ENCODE results near the gene SNRNP200.

The SNRNP200 gene

DNA sequence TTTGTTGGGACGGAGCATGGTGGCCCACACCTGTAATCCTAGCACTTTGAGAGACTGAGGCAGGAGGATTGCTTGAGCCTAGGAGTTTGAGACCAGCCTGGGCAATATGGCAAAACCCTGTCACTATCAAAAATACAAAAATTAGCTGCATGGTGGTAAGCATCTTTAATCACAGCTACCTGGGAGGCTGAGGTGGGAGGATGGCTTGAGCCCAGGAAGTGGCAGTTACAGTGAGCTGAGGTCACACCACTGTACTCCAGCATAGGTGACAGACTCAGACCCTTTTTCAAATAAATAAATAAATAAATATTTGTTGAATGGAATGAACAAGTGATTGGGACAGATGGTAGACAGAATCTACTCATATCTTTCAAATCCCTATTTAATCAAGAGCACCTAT, 14.1 kb upstream of the SNRNP200 start:
- no peak overlapping the region for H3K56ac ChIP-seq (ENCODE audit: low read length)
- no peak overlapping the region for H3K9ac ChIP-seq (ENCODE audit: low read length)
- H2BK5ac ChIP-seq (ENCODE audit: low read length), result no peak overlapping the region
- H4K8ac ChIP-seq (ENCODE audit: low read depth, low read length), result no peak overlapping the region
- H2BK15ac ChIP-seq (replicated peaks; ENCODE audit: low read depth), result no peak overlapping the region
- no peak overlapping the region for H2AK5ac ChIP-seq (ENCODE audit: low read length)
- H3K79me1 ChIP-seq (ENCODE audit: low read length), result no peaks in the 10 kb centered on the region
- DNase-seq, result no peak
- H3K27ac ChIP-seq (ENCODE audit: low read depth, low read length), result no peak overlapping the region
- no peak overlapping the region for H3K23ac ChIP-seq (ENCODE audit: low read length)
- no CpG with 5 or more reads among the region's 1 CpG for WGBS (ENCODE audit: extremely low coverage, insufficient coverage, low lambda C conversion rate)
- H3K18ac ChIP-seq (ENCODE audit: low read length), result no peak overlapping the region
- peaks cover 2% of the 10 kb centered on the region for H3K4me1 ChIP-seq (ENCODE audit: control insufficient read depth, low read depth, low read length)
- H3K4me2 ChIP-seq (ENCODE audit: low read length), result no peak overlapping the region
- H3K36me3 ChIP-seq (ENCODE audit: control insufficient read depth, insufficient read depth, low read length), result no peaks in the 10 kb centered on the region
- no peak overlapping the region for H3K4me3 ChIP-seq (ENCODE audit: low read length)
- no peak overlapping the region for H2BK120ac ChIP-seq (ENCODE audit: low read depth, low read length)
- no peaks in the 10 kb centered on the region for H3K79me2 ChIP-seq (ENCODE audit: control insufficient read depth, insufficient read depth, low read length)
- H3K27me3 ChIP-seq (ENCODE audit: insufficient read depth, low read length, poor library complexity), result peaks cover 18% of the 10 kb centered on the region
- H3K4ac ChIP-seq (ENCODE audit: low read depth, low read length), result no peak overlapping the region
- H4K5ac ChIP-seq (ENCODE audit: low read length), result no peak overlapping the region

DNA sequence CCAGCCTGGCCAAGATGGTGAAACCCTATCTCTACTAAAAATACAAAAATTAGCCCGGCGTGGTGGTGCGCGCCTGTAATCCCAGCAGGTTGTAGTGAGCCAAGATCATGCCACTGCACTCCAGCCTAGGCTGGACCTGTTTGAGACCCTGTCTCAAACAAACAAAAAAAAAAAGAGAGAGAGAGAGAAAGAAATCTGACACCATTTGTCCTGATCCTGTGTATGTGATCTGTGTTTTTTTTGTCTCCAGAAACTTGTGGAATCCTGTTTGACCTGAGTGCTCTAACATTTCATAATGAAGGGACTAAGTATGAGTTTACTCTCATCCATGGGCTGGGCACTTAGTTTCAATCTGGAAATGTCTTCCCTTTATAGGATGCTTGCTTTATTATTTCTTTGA, 13.4 kb upstream of the SNRNP200 start:
- WGBS (ENCODE audit: extremely low coverage, insufficient coverage, low lambda C conversion rate), result no CpG with 5 or more reads among the region's 4 CpGs
- H3K23ac ChIP-seq (ENCODE audit: low read length), result no peak overlapping the region
- peaks cover 18% of the 10 kb centered on the region for H3K27me3 ChIP-seq (ENCODE audit: insufficient read depth, low read length, poor library complexity)
- H3K18ac ChIP-seq (ENCODE audit: low read length), result no peak overlapping the region
- no peak overlapping the region for H4K5ac ChIP-seq (ENCODE audit: low read length)
- H3K4me3 ChIP-seq (ENCODE audit: low read length), result no peak overlapping the region
- H2BK5ac ChIP-seq (ENCODE audit: low read length), result no peak overlapping the region
- no peak overlapping the region for H2BK15ac ChIP-seq (replicated peaks; ENCODE audit: low read depth)
- H3K27ac ChIP-seq (ENCODE audit: low read depth, low read length), result no peak overlapping the region
- no peak overlapping the region for H4K8ac ChIP-seq (ENCODE audit: low read depth, low read length)
- no peaks in the 10 kb centered on the region for H3K79me2 ChIP-seq (ENCODE audit: control insufficient read depth, insufficient read depth, low read length)
- no peaks in the 10 kb centered on the region for H3K79me1 ChIP-seq (ENCODE audit: low read length)
- H2BK120ac ChIP-seq (ENCODE audit: low read depth, low read length), result no peak overlapping the region
- H3K36me3 ChIP-seq (ENCODE audit: control insufficient read depth, insufficient read depth, low read length), result no peaks in the 10 kb centered on the region
- no peak overlapping the region for H3K9ac ChIP-seq (ENCODE audit: low read length)
- no peak for DNase-seq
- no peak overlapping the region for H2AK5ac ChIP-seq (ENCODE audit: low read length)
- peaks cover 2% of the 10 kb centered on the region for H3K4me1 ChIP-seq (ENCODE audit: control insufficient read depth, low read depth, low read length)
- H3K4ac ChIP-seq (ENCODE audit: low read depth, low read length), result no peak overlapping the region
- H3K4me2 ChIP-seq (ENCODE audit: low read length), result no peak overlapping the region
- no peak overlapping the region for H3K56ac ChIP-seq (ENCODE audit: low read length)

DNA sequence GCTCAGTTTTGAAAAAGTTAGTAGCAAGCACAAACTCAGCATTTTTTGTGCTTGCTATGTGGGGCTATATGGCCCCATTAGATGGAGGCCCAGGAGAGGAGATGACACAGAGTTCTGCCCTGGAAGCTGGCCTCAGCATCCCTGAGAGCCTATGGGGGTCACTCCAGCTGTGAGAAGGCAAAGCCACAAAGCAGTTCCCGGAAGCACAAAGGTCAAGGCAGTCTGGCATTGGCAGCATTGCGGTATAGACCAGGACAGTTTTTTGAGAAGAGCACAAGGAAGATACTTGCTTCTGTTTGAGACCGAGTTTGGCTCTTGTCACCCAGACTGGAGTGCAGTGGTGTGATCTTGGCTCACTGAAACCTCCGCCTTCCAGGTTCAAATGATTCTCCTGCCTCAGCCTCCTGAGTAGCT, 12.2 kb upstream of the SNRNP200 start:
- no peak overlapping the region for H3K4ac ChIP-seq (ENCODE audit: low read depth, low read length)
- H3K27me3 ChIP-seq (ENCODE audit: insufficient read depth, low read length, poor library complexity), result peaks cover 12% of the 10 kb centered on the region
- no peak overlapping the region for H3K4me2 ChIP-seq (ENCODE audit: low read length)
- H3K27ac ChIP-seq (ENCODE audit: low read depth, low read length), result no peak overlapping the region
- H4K5ac ChIP-seq (ENCODE audit: low read length), result no peak overlapping the region
- H3K9ac ChIP-seq (ENCODE audit: low read length), result no peak overlapping the region
- no peak overlapping the region for H3K4me3 ChIP-seq (ENCODE audit: low read length)
- DNase-seq, result no peak
- H3K79me2 ChIP-seq (ENCODE audit: control insufficient read depth, insufficient read depth, low read length), result no peaks in the 10 kb centered on the region
- H3K56ac ChIP-seq (ENCODE audit: low read length), result no peak overlapping the region
- H2BK5ac ChIP-seq (ENCODE audit: low read length), result no peak overlapping the region
- no peaks in the 10 kb centered on the region for H3K36me3 ChIP-seq (ENCODE audit: control insufficient read depth, insufficient read depth, low read length)
- H3K4me1 ChIP-seq (ENCODE audit: control insufficient read depth, low read depth, low read length), result peaks cover 2% of the 10 kb centered on the region
- H2BK120ac ChIP-seq (ENCODE audit: low read depth, low read length), result no peak overlapping the region
- H3K79me1 ChIP-seq (ENCODE audit: low read length), result no peaks in the 10 kb centered on the region
- H3K18ac ChIP-seq (ENCODE audit: low read length), result no peak overlapping the region
- no peak overlapping the region for H2BK15ac ChIP-seq (replicated peaks; ENCODE audit: low read depth)
- no peak overlapping the region for H2AK5ac ChIP-seq (ENCODE audit: low read length)
- no CpG with 5 or more reads among the region's 4 CpGs for WGBS (ENCODE audit: extremely low coverage, insufficient coverage, low lambda C conversion rate)
- H3K23ac ChIP-seq (ENCODE audit: low read length), result no peak overlapping the region
- no peak overlapping the region for H4K8ac ChIP-seq (ENCODE audit: low read depth, low read length)

DNA sequence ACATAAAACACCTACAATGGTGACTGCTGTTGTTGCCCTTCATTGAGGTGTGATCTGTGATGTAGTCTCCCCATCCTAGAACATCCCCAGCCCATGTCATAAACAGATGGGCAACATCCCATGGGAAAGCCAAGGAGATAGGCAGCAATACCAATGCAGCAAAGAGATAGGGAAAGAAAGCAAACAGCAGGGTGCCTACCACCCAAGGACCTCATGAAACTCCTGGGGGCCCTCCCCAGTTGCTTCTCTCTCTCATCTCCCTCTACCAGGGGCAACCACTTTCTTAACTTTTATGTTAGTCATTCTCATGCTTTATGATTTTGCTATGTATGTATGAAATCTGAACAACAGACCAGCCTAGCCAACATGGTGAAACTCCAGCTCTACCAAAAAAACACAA, 11.7 kb upstream of the SNRNP200 start:
- DNase-seq, result no peak
- H3K79me1 ChIP-seq (ENCODE audit: low read length), result no peaks in the 10 kb centered on the region
- H3K4me1 ChIP-seq (ENCODE audit: control insufficient read depth, low read depth, low read length), result peaks cover 2% of the 10 kb centered on the region
- H3K27me3 ChIP-seq (ENCODE audit: insufficient read depth, low read length, poor library complexity), result peaks cover 10% of the 10 kb centered on the region
- H4K8ac ChIP-seq (ENCODE audit: low read depth, low read length), result no peak overlapping the region
- no peaks in the 10 kb centered on the region for H3K79me2 ChIP-seq (ENCODE audit: control insufficient read depth, insufficient read depth, low read length)
- no peak overlapping the region for H2AK5ac ChIP-seq (ENCODE audit: low read length)
- no peak overlapping the region for H3K9ac ChIP-seq (ENCODE audit: low read length)
- H3K23ac ChIP-seq (ENCODE audit: low read length), result no peak overlapping the region
- H2BK5ac ChIP-seq (ENCODE audit: low read length), result no peak overlapping the region
- no peak overlapping the region for H3K4me3 ChIP-seq (ENCODE audit: low read length)
- no peak overlapping the region for H3K4ac ChIP-seq (ENCODE audit: low read depth, low read length)
- H3K36me3 ChIP-seq (ENCODE audit: control insufficient read depth, insufficient read depth, low read length), result no peaks in the 10 kb centered on the region
- H3K4me2 ChIP-seq (ENCODE audit: low read length), result no peak overlapping the region
- no peak overlapping the region for H3K18ac ChIP-seq (ENCODE audit: low read length)
- no peak overlapping the region for H2BK15ac ChIP-seq (replicated peaks; ENCODE audit: low read depth)
- H3K56ac ChIP-seq (ENCODE audit: low read length), result no peak overlapping the region
- no peak overlapping the region for H3K27ac ChIP-seq (ENCODE audit: low read depth, low read length)
- no peak overlapping the region for H4K5ac ChIP-seq (ENCODE audit: low read length)
- H2BK120ac ChIP-seq (ENCODE audit: low read depth, low read length), result no peak overlapping the region

GRCh38 chr2:96315400-96316071, 10.2 kb upstream of the SNRNP200 start:
- no peaks in the 10 kb centered on the region for H3K36me3 ChIP-seq (ENCODE audit: control insufficient read depth, insufficient read depth, low read length)
- H3K4me1 ChIP-seq (ENCODE audit: control insufficient read depth, low read depth, low read length), result no peaks in the 10 kb centered on the region
- H4K5ac ChIP-seq (ENCODE audit: low read length), result no peak overlapping the region
- no peak overlapping the region for H4K8ac ChIP-seq (ENCODE audit: low read depth, low read length)
- no peak overlapping the region for H3K9ac ChIP-seq (ENCODE audit: low read length)
- H2BK15ac ChIP-seq (replicated peaks; ENCODE audit: low read depth), result no peak overlapping the region
- no peaks in the 10 kb centered on the region for H3K79me2 ChIP-seq (ENCODE audit: control insufficient read depth, insufficient read depth, low read length)
- no peak overlapping the region for H2BK5ac ChIP-seq (ENCODE audit: low read length)
- no peak overlapping the region for H3K4me2 ChIP-seq (ENCODE audit: low read length)
- no peak overlapping the region for H2AK5ac ChIP-seq (ENCODE audit: low read length)
- peaks cover 3% of the 10 kb centered on the region for H3K27me3 ChIP-seq (ENCODE audit: insufficient read depth, low read length, poor library complexity)
- H3K4ac ChIP-seq (ENCODE audit: low read depth, low read length), result no peak overlapping the region
- H3K27ac ChIP-seq (ENCODE audit: low read depth, low read length), result no peak overlapping the region
- H3K4me3 ChIP-seq (ENCODE audit: low read length), result no peak overlapping the region
- DNase-seq, result peak; percentile 43
- H3K23ac ChIP-seq (ENCODE audit: low read length), result no peak overlapping the region
- no CpG with 5 or more reads among the region's 7 CpGs for WGBS (ENCODE audit: extremely low coverage, insufficient coverage, low lambda C conversion rate)
- no peak overlapping the region for H3K18ac ChIP-seq (ENCODE audit: low read length)
- H3K56ac ChIP-seq (ENCODE audit: low read length), result no peak overlapping the region
- no peaks in the 10 kb centered on the region for H3K79me1 ChIP-seq (ENCODE audit: low read length)
- no peak overlapping the region for H2BK120ac ChIP-seq (ENCODE audit: low read depth, low read length)

DNA sequence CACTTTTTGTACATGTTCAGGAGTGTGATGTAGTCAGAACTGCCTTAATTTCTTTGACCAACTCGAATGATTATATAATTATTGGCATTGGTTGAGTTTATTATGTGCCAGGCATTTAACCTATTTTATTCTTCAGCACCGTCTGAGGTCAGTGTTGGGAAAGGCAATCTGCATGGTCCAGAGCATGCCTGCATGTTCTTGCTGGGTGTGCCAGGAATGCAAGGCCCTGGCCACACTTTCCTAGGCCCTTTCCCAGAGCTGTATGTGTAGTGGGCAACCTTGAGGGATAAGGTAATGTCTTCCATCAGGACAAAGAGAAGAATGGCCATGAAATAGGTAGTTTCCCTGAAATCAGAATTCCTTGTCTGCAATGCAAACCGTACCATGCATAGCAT, 9.7 kb upstream of the SNRNP200 start:
- no peak overlapping the region for H3K27ac ChIP-seq (ENCODE audit: low read depth, low read length)

More for the DNA sequence above, 9.7 kb upstream of the SNRNP200 start:
- Histone ChIP-seq H3K23ac (ENCODE audit: low read length) (no peak overlapping the region), H2BK15ac (replicated peaks; ENCODE audit: low read depth) (no peak overlapping the region), H2AK5ac (ENCODE audit: low read length) (no peak overlapping the region), H3K9ac (ENCODE audit: low read length) (no peak overlapping the region), H2BK5ac (ENCODE audit: low read length) (no peak overlapping the region), H3K4ac (ENCODE audit: low read depth, low read length) (no peak overlapping the region), H3K18ac (ENCODE audit: low read length) (no peak overlapping the region), H3K56ac (ENCODE audit: low read length) (no peak overlapping the region), H3K36me3 (ENCODE audit: control insufficient read depth, insufficient read depth, low read length) (no peaks in the 10 kb centered on the region), H3K79me1 (ENCODE audit: low read length) (no peaks in the 10 kb centered on the region), H4K5ac (ENCODE audit: low read length) (no peak overlapping the region), H3K4me1 (ENCODE audit: control insufficient read depth, low read depth, low read length) (no peaks in the 10 kb centered on the region), H3K27me3 (ENCODE audit: insufficient read depth, low read length, poor library complexity) (no peaks in the 10 kb centered on the region), H3K4me2 (ENCODE audit: low read length) (no peak overlapping the region), H3K79me2 (ENCODE audit: control insufficient read depth, insufficient read depth, low read length) (no peaks in the 10 kb centered on the region), H4K8ac (ENCODE audit: low read depth, low read length) (no peak overlapping the region), H3K4me3 (ENCODE audit: low read length) (no peak overlapping the region), H2BK120ac (ENCODE audit: low read depth, low read length) (no peak overlapping the region)
- no CpG with 5 or more reads among the region's 3 CpGs for WGBS (ENCODE audit: extremely low coverage, insufficient coverage, low lambda C conversion rate)
- no peak for DNase-seq

Measured in mesendoderm (in vitro differentiated cells).